ENCODE results near the gene TTN.

DNA sequence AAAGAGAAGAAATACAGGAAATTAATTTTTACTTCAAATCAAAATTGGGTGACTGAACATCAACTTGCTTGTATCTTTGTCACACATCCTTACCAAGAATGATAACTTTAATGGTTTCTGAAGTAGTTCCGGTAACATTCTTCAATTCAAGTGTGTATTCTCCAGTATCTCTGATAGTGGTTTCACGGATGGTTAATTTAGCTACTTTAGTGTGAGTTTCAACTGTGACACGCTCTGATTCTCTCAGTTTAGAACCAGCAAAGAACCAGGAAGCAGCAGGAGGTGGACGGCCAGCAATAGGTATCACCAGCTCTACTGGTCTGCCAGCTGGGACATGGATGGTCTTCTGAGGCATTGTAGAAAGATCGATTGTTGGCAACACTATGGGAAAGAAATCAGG is 264.7 kb downstream of the TTN start:
- TF ChIP-seq JUND (IDR thresholded peaks at IDR 0.05; ENCODE audit: low read depth, low read length) (no peak), POLR2AphosphoS5 (IDR thresholded peaks at IDR 0.05; ENCODE audit: low read length) (no peak)

All from GM12878 (cell line).